Fibroblast of skin of right biceps (primary cell): Measurements from ENCODE around the gene CPNE7.
"Not testable (repeated sequence)": the region's sequence is repeated elsewhere in the genome, so short reads cannot be mapped to it uniquely, and the experiment has no call there.

Experiments
- DNase-seq: peaks from one replicate; pipeline ENCODE4 v3.0.0-alpha.2; 2013

The CPNE7 gene

GRCh38 chr16:89629827-89630610 is 54.5 kb downstream of the CPNE7 start:
- no peak for DNase-seq

GRCh38 chr16:89633064-89633631 is 57.6 kb downstream of the CPNE7 start:
- peak; percentile 72 for DNase-seq

GRCh38 chr16:89634463-89635385 is 59.2 kb downstream of the CPNE7 start:
- not testable (repeated sequence) for DNase-seq

- DNase-seq, result no peak
Measured at GRCh38 chr16:89636663-89637062, 61.1 kb downstream of the CPNE7 start.

- DNase-seq, result no peak
Measured at GRCh38 chr16:89637379-89637778, 61.8 kb downstream of the CPNE7 start.

GRCh38 chr16:89638455-89638854 is 62.9 kb downstream of the CPNE7 start:
- no peak for DNase-seq

- DNase-seq, result no peak
Measured at GRCh38 chr16:89639385-89639784, 63.8 kb downstream of the CPNE7 start.

- no peak for DNase-seq
Measured at GRCh38 chr16:89641458-89642119, 66.0 kb downstream of the CPNE7 start.

GRCh38 chr16:89642574-89642973 is 67.0 kb downstream of the CPNE7 start:
- no peak for DNase-seq

- no peak for DNase-seq
Measured at GRCh38 chr16:89643769-89644300, 68.3 kb downstream of the CPNE7 start.

GRCh38 chr16:89645122-89645521 is 69.6 kb downstream of the CPNE7 start:
- no peak for DNase-seq

- no peak for DNase-seq
Measured at GRCh38 chr16:89646270-89646669, 70.7 kb downstream of the CPNE7 start.
